ENCODE results near the gene GYG1. TPM values are rescaled to one million over a fixed set of nuclear protein-coding genes. Genes with fewer than 3 reads are reported as not detected.

Gene GYG1
- total and polyA plus RNA-seq, 2 of the 8 experiments (the other 6 are each of a cell fraction or from before 2014, with no cell fraction given): 19.4 to 34.2 TPM

DNA sequence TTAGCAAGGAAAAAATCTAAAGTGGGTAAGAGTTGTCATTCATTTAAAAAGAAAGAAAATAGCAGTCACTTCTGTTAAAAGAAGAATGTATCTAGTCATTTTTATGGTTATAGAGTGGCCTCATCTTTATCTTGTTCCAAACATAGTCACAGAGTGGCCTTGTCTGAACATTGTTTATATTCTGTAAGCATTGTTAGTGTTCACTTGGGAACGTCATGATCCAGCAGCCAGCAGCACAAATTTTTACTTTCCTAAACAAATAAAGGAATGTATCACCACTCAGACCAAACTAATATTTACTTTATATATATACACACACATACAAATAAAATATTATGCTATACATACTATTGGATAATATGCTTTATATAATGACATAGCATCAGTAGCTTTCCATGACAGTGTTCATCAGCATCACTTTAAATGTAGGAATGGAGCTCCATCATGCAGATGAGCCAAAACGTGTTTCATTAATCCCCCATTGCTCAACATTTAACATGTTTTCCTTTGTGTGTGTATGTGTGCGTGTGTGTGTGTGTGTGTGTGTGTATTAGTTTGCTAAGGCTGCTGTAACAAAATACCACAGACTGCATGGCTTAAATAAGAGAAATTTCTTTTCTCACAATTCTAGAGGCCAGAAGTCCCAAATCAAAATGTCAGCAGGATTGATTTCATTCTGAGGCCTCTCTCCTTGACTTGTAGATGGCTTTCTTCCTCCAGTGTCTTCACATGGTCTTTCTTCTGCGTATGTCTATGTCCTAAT, 39.6 kb upstream of the GYG1 start (continued):
- no peak for TF ChIP-seq SIN3A (conservative IDR thresholded peaks at IDR 0.05 in 1 of 2, IDR thresholded peaks at IDR 0.05 in 1 of 2; ENCODE audit: low read depth in 1 of 2, low read length in 2 of 2)
- no peak for TF ChIP-seq RAD21 (IDR thresholded peaks at IDR 0.05 in 1 of 2, conservative IDR thresholded peaks at IDR 0.05 in 1 of 2; ENCODE audit: low read depth in 2 of 2, low read length in 2 of 2)
- TF ChIP-seq CHD1 (IDR thresholded peaks at IDR 0.05; ENCODE audit: low read depth, low read length): no peak
